Measurements from ENCODE around the gene CFAP54.

- TF ChIP-seq POLR2A (IDR thresholded peaks at IDR 0.05), result no peak
- no peak for TF ChIP-seq CTCF (IDR thresholded peaks at IDR 0.05)
Observed at GRCh38 chr12:96810057-96810456, 320.7 kb downstream of the CFAP54 start.
